SHP77 (cell line): Measurements from ENCODE around the gene INPP5A.
"Not testable (repeated sequence)": the region's sequence is repeated elsewhere in the genome, so short reads cannot be mapped to it uniquely, and the experiment has no call there.

ENCODE experiments used
- DNase-seq, 2 experiments: peaks; one replicate each; lab custom pipeline; 2025; lab: John Stamatoyannopoulos, UW

Gene INPP5A

DNA sequence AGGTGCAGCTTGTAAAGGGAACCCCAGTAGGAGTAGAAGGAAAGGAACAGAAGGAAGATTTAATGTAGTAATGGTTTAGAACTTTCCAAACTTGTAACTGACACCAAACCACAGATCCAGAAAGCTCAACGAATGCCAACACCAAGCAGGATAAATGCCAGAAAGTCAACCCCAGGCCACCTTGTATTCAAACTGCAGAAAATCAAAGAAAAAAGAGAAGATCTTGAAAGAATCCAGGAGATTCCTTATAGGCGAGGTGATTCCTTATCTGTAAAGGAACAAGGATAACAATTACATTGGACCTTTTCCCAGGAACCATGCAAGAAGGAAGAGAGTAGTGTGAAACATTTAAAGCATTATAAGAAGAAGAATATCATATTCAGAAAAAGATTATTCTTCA, 154.7 kb downstream of the INPP5A start:
- DNase-seq, result no peak

DNA sequence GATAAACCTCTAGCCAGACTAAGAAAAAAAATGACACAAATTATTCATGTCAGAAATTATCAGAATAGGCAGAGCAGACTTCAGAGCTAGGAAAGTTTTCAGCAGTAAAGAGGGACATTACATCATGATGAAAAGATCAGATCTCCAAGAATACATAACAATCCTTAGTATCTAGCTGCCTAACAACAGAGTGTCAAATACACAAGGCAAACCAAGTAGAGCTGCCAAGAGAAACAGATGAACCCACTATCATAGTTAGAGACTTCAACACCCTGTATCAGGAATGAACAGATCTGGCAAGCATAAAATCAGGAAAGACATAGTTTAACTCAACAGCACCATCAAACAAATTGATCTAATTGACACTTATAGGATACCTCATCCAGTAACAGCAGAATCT, 156.1 kb downstream of the INPP5A start:
- no peak for DNase-seq

DNA sequence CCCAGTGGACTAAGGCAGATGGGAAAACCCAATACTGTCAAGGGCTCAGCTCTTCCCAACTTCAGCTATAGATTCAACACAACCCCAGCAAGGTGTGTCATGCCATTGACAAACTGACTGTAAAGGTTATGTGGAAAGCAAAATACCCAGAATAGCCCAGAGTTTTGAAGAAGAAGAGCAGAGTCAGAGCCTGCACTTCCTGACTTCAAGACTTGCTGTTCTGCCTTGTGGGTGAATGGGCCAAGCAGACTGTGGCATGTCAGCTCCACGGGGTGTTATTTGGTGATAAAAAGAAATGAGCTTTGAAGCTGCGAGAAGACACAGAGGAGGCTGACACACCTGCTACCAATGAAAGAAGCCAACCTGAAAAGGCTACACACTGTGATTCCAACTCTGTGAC, 158.6 kb downstream of the INPP5A start:
- no peak for DNase-seq

DNA sequence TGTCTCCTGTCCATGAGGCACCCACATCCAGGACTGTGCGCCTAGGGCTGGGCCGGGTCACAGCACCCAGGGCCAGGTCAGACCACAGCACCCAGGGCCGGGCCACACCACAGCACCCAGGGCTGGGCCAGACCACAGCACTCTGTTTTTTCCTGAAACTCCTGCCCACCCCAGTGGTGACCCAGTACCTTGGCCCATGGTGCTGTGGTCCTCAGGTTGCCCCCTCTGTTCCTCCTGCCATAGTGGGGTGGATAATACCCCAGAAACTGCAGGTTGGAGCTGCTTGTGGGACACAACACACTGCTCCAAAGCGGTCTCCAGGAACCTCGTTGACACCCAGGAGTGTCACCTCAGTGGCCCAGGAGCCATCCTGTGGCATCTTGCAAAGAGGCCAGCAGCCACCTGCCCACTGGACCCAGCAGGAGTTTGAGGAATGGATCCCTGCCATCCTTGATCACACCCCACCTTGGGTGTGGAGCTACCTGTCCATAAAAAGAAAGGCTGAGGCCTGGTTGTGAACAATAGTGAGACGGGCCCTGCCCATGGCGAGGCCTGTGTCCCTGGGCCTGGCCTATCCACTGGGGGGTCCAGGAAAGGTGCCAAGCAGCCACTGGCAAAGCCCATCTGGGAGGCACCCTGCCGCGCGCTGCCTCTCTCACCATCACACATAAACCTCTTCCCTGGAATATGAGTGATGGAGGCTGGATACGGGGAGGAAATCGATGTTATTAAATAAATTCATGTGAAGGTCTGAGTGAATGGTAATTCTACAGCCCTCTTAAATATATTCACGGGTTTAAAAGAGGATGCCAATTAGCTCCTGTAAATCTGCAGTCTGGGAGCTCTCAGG, 159.4 kb downstream of the INPP5A start:
- DNase-seq, result no peak

DNA sequence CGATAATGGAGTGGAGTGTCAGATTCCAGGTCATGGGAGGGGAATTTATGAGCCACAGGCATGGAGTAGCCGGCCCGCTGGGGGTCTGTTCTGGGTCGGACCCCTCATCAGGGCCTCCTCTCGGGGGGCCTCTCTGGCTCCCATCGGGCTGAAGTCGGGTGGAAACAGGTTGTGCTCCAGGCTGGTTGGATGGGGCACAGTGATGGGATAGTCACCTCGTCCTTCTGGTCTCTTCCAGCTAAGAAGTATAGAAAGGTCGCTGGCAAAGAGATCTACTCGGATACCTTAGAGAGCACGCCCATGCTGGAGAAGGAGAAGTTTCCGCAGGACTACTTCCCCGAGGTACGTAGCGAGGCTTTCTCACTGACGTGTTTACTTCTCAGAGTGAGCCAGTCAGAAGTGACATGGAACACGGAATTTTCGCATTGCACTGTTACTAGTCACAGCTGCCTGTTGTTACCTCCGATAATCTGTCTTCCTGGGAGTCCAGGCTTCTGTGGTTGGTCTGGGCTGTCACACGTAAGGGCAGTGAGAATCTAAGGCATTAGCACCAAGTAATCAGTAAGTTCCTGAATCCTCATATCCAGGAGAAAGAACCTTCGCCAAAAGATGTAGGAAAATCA, 160.1 kb downstream of the INPP5A start:
- DNase-seq, result no peak

DNA sequence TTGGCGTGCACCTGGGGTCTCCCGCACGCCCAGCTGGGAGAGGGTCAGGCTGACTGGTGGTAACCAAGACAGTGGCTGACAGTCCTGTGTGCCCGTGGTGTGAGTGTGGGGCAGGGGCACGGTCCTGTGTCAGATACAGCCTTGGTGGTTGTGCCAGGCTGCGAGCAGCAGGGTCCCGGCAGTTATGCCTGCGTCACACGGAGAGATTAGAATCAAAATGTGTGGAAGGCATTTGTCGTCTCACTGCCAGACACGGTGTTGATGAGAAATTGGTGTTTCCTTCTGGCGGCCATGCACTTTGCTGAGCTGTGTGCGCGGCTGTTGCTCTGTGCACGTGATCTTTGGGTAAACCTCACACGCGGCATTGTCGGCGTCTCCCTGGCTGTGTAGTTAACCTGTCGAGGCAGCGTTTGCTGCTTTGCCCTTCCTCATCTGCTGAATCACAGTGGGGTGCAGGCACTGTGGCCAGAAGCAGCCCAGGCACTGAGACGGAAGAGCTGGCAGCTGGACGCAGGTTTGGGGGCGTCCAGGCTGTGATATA, 160.7 kb downstream of the INPP5A start:
- DNase-seq, result no peak

DNA sequence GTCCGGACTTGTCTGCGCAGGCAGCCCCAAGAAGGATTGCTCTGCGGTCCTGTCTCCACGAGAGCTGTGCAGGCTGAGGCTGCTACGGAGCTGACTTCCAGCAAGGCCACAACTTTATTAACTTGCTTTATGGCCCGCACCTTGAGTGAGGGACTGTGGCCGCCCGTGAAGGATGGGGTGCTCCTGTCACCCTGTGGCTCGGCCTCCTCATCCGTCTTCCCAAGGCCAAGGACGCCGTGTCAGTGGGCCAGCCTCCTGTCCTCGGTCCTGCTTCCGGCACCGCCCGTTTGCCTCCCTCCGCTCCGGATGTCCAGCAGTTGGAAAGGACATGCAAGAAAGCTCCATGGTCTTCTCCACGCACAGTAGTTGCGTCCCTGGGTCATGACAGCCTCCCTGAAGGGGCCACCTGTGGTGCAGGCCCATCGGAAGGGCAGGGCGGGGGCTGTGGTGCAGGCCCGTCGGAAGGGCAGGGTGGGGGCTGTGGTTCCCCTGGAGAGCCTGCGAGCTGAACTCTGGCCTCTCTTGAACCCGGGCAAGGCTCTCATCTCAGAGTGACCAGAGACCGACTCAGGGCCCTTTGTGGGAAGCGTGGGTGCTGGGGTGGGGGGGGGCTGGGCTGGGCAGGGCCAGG, 161.3 kb downstream of the INPP5A start:
- DNase-seq, result no peak

DNA sequence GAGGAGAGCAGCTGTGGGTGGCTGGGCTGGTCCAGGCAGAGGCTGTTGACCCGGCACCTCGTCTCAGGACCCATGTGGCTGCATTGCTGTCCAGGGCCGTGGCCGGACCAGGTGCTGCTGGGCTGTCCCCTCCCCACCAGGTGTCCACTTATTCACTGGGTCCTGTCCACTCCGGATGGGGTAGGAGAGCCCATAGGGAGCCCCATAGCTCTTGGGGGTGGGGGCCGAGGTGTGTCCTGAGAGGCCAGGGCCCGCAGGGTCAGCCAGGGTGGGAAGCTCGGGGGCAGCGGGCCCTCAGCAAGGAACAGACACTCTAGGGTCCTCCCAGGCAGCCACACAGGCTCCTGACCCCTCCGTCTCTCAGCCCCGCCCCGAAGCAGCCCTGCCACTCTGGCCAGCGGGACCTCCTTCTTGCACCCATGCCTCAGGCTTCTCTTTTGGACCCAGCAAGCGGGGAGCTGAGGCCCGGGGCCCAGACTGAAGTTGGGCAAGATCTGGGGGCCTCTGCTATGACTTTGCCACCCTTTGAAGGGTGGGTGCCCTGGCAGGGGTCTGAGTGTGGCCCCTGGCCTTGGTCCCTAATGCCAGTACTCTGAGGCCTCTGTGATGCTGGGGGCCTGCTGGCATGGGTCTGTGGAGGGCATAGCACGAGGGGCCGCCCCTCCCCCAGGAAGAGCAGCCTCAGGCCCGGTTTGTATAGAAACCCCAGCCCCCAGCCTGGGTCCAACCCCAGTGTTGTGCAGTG, 162.0 kb downstream of the INPP5A start:
- DNase-seq, result no peak

DNA sequence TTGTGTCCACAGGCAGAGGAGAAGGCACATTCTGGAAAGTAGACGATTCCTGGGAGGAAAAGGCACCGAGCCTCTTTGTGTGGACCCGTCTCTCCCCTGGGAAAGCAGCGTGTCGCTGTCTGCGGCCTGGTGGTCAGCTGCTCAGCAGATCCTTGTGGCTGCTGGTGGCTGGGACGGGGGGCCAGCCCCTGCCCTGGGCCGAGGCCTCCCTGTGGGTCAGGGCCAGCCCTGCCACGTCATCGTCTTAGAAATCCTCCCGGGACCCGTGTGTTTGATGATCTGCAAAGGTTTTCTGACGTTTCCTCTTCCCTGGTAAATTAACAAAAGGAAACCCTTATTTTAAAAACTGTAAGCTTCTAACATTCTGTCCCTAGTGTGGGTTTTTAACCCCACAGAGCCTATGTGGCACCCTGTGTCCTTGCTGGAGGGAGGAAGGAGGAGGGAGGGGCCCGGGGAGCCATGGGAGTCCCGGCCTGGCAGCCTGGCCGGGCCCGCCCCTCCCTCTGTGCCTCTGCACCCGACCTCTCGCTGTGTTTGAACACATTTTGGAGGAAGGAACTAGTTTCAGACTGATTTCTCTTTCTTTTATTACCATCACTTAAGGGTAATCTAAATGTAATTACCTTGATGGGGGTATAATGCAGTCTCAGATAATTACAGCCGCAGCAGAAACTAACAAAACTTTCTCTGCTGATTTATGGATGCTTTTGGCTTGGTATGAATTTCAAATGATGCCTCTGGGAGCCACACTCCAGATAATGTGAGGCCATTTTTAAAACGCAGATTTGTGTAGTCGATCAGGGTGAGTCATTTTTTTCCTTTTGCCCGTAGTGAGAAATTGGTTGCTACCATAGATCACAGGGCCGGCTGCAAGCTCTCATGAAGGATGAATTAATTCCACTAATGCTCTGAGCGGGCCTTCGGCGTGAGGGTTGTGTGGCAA, 162.8 kb downstream of the INPP5A start:
- DNase-seq, result no peak

DNA sequence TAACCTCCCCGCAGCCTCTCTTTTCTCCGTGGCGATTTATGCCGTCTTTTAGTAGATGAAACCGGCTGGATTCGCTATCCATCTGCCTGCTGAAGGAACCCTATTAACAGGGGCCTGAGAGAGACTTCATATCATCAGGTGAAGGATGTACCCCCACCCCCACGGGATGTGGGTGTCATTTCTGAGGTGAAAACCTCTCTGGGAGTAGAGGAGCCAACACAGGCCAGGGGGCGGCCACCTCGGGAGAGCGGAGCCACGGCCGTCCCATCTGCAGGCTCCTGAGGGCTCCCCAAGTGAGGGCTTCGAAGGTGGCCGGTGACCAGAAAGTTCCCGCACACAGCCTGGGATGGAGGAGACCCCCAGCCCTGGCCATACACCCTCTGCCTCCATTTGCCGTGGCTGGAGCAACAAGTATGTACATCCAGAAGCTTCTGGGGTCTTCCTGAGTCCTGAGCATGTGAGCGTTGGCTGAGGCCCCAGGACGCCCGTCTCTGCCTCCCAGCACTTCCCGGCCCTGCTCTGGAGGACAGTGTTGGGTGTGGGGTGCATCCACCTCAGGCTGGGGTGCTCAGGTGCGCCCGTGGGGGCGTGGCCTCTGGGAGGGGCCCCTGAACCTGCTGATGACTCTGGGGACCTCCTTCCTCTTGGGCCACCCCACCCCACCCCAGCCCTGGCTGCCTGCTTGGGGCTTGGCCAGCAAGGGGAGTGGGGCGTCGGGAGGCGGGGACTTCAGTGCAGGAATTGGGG, 163.7 kb downstream of the INPP5A start:
- no peak for DNase-seq

DNA sequence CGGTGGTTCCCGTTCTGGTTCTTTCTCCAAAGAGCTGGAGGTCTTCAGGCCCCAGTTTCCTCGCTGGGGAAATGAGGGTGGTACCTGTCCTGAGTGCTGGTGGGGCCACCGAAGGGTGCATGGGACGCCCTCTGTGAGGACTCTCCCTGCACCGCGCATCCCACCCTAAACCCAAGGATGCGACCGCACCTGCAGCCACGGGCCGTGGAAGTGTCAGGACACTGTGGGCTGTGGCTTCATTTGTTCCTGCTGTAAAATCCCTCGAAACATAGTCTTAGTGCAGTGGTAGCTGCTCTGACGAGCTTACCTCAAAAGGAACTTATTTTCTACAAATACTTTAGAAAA, 164.2 kb downstream of the INPP5A start:
- DNase-seq, result no peak

DNA sequence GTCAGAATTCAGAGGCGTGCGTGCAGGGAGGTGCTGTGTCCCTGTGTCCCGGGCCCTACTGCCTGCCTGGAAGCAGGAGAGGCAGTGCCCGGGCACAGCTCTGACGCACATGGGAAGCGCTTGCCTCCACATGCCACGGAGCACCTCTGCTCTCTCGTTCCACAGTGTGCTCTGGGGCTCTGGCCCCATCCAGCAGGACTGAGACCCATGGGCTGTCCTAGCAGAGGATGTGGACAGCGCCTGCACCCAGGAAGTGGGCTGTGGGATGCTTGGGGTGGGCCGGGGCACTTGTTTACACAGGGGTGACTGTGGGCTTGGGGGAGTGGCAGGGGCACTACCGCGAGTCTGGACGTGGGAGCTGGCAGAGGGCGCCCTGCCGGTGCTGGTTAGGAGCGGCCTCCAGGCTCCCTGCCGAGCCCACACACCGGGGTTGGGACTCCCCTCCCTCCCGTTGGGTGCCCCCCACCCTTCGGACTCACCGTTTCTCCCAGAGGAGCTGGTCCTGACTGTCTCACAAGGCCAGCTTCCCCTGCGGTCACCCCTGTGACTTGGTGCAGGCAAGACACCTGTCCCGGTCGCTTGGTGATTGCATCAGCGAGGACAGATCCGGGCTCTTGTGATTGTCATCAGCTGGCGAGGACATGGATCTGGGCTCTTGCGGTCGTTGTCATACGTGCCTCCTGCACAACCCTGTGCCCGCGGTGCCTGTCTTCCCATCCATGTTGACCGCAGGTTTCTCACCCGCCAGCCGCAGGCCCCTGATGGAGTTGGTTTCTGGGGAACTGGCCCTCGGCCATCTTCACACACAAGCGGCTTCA, 165.2 kb downstream of the INPP5A start:
- DNase-seq, result no peak

DNA sequence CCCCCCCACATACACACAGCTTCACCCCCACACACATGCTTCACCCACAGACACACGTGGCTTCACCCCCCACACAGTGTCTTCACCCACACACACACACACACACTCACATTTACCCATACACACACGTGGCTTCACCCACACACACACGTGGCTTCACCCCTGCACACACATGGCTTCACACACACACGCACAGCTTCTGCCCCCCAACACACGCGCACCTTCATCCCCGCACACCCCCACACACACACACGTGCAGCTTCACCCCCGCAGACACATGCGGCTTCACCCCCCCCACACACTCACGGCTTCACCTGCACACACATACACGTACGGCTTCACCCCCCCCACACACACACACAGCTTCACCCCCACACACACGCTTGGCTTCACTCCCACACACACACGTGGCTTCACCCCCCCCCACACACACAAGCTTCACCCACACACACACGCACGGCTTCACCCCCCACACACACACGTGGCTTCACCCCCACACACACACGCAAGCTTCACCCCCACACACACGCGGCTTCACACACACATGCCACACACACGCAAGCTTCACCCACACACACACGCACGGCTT, 165.9 kb downstream of the INPP5A start:
- DNase-seq, result no peak

DNA sequence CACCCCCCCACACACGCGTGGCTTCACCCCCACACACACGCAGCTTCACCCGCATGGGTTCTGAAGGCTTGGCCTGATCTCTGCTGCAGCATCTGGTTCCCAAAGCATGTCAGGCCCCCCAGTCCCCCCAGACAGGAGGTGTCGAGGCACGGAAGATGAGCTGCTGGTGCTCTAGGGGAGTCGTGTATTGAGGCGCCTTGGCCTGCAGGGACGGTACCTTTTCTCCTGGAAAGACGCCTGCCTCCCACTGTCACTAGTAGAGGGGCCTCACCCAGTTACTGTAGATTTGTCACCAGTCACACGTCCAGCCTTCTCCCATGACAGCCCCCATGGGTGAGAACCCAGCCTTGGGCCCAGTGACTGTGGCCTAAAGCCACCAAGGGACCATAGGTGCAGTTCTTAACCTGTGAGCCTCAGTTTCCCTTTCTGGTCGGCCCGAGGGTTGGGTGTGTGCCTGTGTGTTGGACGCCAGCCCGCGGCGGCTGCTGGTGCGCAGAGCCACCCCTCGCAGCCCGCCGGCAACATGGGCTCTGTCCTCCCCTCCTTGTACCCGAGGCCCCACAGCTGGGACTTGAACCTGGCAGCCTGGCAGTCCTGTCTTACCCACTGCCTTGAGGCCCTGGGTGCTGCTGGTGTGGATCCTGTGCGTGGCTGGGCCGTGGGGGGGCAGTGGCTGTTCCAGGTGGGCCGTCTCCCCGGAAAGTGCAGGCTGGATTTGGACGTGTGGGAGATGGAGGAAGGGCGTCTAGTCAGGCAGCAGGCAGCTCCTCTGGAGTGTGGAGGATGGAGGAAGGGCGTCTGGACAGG, 166.6 kb downstream of the INPP5A start:
- no peak for DNase-seq

DNA sequence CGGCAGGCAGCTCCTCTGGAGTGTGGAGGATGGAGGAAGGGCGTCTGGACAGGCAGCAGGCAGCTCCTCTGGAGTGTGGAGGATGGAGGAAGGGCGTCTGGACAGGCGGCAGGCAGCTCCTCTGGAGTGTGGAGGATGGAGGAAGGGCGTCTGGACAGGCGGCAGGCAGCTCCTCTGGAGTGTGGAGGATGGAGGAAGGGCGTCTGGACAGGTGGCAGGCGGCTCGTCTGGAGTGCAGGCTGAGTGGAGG, 167.2 kb downstream of the INPP5A start:
- DNase-seq, result not testable (repeated sequence)

DNA sequence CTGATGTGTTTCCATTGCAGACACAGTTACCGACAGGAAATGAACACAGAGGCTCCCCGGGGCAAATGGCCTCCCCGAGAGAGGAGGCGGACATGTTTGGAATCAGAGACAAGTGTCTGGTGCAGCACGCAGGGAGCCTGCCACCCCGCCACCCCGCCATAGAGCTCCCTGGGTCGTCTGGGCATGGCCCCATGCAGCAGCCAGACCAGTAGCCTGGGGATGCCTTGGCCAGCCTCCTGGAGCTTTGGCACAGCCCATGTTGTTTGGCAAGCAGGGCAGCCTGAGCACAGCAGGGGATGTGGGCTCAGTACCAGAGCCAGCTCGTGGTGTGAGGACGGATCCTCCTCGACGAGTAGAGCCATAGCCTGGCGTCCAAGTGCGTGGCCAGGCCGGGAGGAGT, 167.6 kb downstream of the INPP5A start:
- no peak for DNase-seq

DNA sequence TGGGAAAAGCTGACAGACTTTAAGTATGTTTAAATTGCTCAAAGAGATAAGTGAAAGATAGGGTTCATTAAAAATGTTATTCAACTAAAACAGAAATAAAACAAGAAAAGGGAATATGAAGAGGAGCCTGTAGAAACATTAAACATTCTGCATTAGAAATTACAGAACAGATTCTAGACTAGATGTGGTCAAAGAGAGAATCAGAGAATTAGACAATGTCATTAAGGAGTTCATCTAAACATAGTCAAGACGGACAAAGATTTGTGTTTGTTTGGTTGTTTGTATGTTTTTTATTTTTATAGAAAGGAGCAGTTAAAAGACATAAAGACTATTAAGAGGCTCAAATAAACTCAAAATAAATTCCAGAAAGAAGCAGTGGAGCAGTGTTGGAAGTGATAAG, 168.4 kb downstream of the INPP5A start:
- DNase-seq, result no peak

DNA sequence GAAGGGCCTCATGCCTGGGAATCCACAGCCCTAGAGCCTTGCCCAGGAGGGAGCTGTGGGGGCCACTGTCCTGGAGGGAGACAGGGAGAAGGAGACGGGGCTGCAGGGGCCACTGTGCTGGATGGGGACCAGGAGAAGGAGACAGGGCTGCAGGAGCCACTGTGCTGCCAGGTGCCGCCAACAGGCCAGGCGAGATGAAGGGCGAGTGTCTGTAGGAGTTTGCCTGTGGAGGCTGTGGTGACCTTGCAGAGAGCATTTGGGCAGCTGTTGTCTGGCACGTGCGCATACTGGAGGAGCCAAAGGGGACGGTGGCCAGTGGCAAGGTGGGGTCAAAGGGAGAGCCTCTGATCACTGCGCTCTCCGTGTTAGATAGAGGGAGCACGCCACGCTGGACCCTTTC, 169.1 kb downstream of the INPP5A start:
- no peak for DNase-seq
